HepG2 (cell line): ENCODE data around the gene AP4M1. TPM values are rescaled to one million over a fixed set of nuclear protein-coding genes. Genes with fewer than 3 reads are reported as not detected.

Source experiments
- KDM6A ChIP-seq: IDR thresholded peaks from 2 replicates; pipeline ENCODE4 v1.6.1; 2016; ENCODE audit warnings: low read depth
- MEF2D ChIP-seq: sonication (generic); formaldehyde crosslinking; IDR thresholded peaks from 2 replicates; pipeline ENCODE4 v1.5.1; 2020; ENCODE audit warnings: mild to moderate bottlenecking, missing genetic modification reagents
- MXI1 ChIP-seq: IDR thresholded peaks from 3 replicates; pipeline ENCODE4 v1.6.1; 2012; ENCODE audit warnings: low read depth, low read length, inconsistent platforms, borderline replicate concordance
- NRL ChIP-seq: sonication (generic); formaldehyde crosslinking; IDR thresholded peaks from 2 replicates; pipeline ENCODE4 v1.5.0; 2020; ENCODE audit warnings: missing genetic modification reagents, mild to moderate bottlenecking, moderate library complexity, borderline replicate concordance
- PPARG ChIP-seq: conservative IDR thresholded peaks from 2 replicates; pipeline ENCODE4 v1.6.1; 2016; ENCODE audit warnings: missing biosample characterization, missing genetic modification reagents
- SAP130 ChIP-seq: IDR thresholded peaks from 2 replicates; pipeline ENCODE4 v1.6.1; 2016; ENCODE audit warnings: low read depth
- ZBTB7A ChIP-seq: sonication (generic); formaldehyde crosslinking; IDR thresholded peaks from 2 replicates; pipeline ENCODE4 v1.8.0; 2022; ENCODE audit warnings: mild to moderate bottlenecking, missing genetic modification reagents
- ZFP90 ChIP-seq: sonication (generic); formaldehyde crosslinking; IDR thresholded peaks from 2 replicates; pipeline ENCODE4 v1.8.0; 2022; ENCODE audit warnings: missing genetic modification reagents, mild to moderate bottlenecking, inconsistent platforms, borderline replicate concordance
- ZNF326 ChIP-seq: sonication (generic); formaldehyde crosslinking; IDR thresholded peaks from 2 replicates; pipeline ENCODE4 v1.4.0; 2020; ENCODE audit warnings: missing genetic modification reagents, borderline replicate concordance
- ZNF350 ChIP-seq: sonication (generic); formaldehyde crosslinking; IDR thresholded peaks from 2 replicates; pipeline ENCODE4 v1.4.0; 2020; ENCODE audit warnings: mild to moderate bottlenecking, low read depth, missing genetic modification reagents, borderline replicate concordance
- ZNF766 ChIP-seq: sonication (generic); formaldehyde crosslinking; IDR thresholded peaks from 2 replicates; pipeline ENCODE4 v1.5.0; 2020; ENCODE audit warnings: missing genetic modification reagents, borderline replicate concordance
- ZNF772 ChIP-seq: sonication (generic); formaldehyde crosslinking; IDR thresholded peaks from 2 replicates; pipeline ENCODE4 v1.5.0; 2020; ENCODE audit warnings: mild to moderate bottlenecking, missing genetic modification reagents
- ZNF790 ChIP-seq: sonication (generic); formaldehyde crosslinking; IDR thresholded peaks from 2 replicates; pipeline ENCODE4 v1.8.0; 2022; ENCODE audit warnings: missing genetic modification reagents, mild to moderate bottlenecking, borderline replicate concordance
- polyA plus RNA-seq, 8 experiments: library from polyadenylated mRNA; depleted of rRNA in 3 of 8; stranded (reverse) in 7 of 8; unstranded in 1 of 8; fragments of >200 nt; fragmentation: Illumina TruSeq in 4 of 8; extraction: Trizol in 4 of 8; gene quantifications; 2 replicates each; pipeline versions ENCODE4 v1.2.1 to v1.2.3, GENCODE V29; 2011 to 2016; ENCODE audit warnings: low read depth in 4 of 8, missing spikeins in 1 of 8, mixed read lengths in 1 of 8; ENCODE audit not compliant: insufficient read depth in 1 of 8
- total RNA-seq, 5 experiments: library from RNA; depleted of rRNA; stranded (reverse); fragments of >200 nt; fragmentation: Illumina TruSeq; extraction: Trizol; gene quantifications; 2 replicates each; pipeline ENCODE4 v1.2.3, GENCODE V29; 2016; ENCODE audit warnings: low read depth in 1 of 5
- TF ChIP-seq, protein P1 (sequence below), 2 experiments: fragments of 450-650 bp in 1 of 2; sonication (generic) in 1 of 2; formaldehyde crosslinking in 1 of 2; IDR thresholded peaks; 2 replicates each; pipeline versions ENCODE4 v1.6.1 to v1.8.0; 2016 to 2022; ENCODE audit warnings: antibody characterized with exemption in 1 of 2, mild to moderate bottlenecking in 1 of 2, missing genetic modification reagents in 1 of 2
- TF ChIP-seq, protein P2 (sequence below): sonication (generic); formaldehyde crosslinking; IDR thresholded peaks from 2 replicates; pipeline ENCODE4 v1.9.0; 2021; ENCODE audit warnings: missing genetic modification reagents, mild to moderate bottlenecking, borderline replicate concordance
- TF ChIP-seq, protein P3 (sequence below): sonication (generic); formaldehyde crosslinking; IDR thresholded peaks from 2 replicates; pipeline ENCODE4 v1.8.0; 2022; ENCODE audit warnings: mild to moderate bottlenecking, missing genetic modification reagents, moderate library complexity

The AP4M1 gene
- total and polyA plus RNA-seq, 2 of the 13 experiments (the other 11 are each of a cell fraction or from before 2014, with no cell fraction given), result 6.3 to 9.7 TPM

DNA sequence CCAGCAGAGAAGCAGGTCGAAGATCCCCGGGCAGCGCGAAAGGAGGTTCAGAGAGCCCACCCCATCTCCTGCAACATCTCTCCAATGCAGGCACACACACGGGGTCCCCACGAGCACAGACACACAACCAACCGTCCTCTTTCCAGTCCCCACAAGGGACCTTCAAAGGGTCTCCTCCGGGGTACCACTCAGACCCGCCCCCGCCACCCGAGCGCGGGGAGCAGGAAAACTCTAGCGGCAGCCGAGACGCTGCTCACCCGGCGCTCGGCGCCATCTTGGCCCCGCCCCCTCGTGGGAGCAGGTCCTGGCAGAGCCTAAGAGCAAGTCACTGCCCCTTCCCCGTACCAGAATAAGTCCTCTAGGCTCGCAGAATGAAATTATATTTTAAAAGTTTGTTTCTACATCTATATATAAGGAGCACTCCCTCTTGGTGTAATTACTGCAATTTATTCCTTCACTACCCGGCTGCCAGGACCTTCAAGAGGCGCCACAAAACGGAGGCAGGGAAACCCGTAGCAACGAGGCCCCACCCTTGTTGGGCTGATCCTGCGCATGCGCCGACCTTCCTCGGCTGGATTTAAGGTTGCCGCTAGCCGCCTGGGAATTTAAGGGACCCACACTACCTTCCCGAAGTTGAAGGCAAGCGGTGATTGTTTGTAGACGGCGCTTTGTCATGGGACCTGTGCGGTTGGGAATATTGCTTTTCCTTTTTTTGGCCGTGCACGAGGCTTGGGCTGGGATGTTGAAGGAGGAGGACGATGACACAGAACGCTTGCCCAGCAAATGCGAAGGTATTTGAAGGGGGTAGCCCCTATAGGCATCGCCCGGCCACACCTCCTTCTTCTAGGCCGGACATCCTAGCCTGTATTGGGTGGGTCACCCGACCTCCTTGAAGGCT lies 17.9 kb downstream of the AP4M1 start, which contains the start of the genes CNPY4 and TAF6 (continued):
- TF ChIP-seq, protein P1, sequence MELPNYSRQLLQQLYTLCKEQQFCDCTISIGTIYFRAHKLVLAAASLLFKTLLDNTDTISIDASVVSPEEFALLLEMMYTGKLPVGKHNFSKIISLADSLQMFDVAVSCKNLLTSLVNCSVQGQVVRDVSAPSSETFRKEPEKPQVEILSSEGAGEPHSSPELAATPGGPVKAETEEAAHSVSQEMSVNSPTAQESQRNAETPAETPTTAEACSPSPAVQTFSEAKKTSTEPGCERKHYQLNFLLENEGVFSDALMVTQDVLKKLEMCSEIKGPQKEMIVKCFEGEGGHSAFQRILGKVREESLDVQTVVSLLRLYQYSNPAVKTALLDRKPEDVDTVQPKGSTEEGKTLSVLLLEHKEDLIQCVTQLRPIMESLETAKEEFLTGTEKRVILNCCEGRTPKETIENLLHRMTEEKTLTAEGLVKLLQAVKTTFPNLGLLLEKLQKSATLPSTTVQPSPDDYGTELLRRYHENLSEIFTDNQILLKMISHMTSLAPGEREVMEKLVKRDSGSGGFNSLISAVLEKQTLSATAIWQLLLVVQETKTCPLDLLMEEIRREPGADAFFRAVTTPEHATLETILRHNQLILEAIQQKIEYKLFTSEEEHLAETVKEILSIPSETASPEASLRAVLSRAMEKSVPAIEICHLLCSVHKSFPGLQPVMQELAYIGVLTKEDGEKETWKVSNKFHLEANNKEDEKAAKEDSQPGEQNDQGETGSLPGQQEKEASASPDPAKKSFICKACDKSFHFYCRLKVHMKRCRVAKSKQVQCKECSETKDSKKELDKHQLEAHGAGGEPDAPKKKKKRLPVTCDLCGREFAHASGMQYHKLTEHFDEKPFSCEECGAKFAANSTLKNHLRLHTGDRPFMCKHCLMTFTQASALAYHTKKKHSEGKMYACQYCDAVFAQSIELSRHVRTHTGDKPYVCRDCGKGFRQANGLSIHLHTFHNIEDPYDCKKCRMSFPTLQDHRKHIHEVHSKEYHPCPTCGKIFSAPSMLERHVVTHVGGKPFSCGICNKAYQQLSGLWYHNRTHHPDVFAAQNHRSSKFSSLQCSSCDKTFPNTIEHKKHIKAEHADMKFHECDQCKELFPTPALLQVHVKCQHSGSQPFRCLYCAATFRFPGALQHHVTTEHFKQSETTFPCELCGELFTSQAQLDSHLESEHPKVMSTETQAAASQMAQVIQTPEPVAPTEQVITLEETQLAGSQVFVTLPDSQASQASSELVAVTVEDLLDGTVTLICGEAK (IDR thresholded peaks at IDR 0.05), result no peak
- TF ChIP-seq, protein P1 (CRISPR knock-in tag; IDR thresholded peaks at IDR 0.05), result peak; percentile 84
- TF ChIP-seq SAP130 (CRISPR knock-in tag), result peak; percentile 70
- TF ChIP-seq ZNF326 (CRISPR knock-in tag), result no peak
- TF ChIP-seq ZNF350, result no peak
- no peak for TF ChIP-seq MEF2D (CRISPR knock-in tag)
- TF ChIP-seq ZNF772, result peak; percentile 62; the same call in 1 of the 2 replicates
- peak; percentile 86; the same call in 1 of the 2 replicates for TF ChIP-seq ZNF766 (CRISPR knock-in tag)
- peak; percentile 86; the same call in 1 of the 2 replicates for TF ChIP-seq ZFP90 (CRISPR knock-in tag)
- TF ChIP-seq NRL (CRISPR knock-in tag), result peak; percentile 44; the same call in 1 of the 2 replicates
- TF ChIP-seq ZBTB7A (CRISPR knock-in tag), result no peak
- TF ChIP-seq PPARG (CRISPR knock-in tag), result no peak
- TF ChIP-seq, protein P2, sequence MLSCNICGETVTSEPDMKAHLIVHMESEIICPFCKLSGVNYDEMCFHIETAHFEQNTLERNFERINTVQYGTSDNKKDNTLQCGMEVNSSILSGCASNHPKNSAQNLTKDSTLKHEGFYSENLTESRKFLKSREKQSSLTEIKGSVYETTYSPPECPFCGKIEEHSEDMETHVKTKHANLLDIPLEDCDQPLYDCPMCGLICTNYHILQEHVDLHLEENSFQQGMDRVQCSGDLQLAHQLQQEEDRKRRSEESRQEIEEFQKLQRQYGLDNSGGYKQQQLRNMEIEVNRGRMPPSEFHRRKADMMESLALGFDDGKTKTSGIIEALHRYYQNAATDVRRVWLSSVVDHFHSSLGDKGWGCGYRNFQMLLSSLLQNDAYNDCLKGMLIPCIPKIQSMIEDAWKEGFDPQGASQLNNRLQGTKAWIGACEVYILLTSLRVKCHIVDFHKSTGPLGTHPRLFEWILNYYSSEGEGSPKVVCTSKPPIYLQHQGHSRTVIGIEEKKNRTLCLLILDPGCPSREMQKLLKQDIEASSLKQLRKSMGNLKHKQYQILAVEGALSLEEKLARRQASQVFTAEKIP (CRISPR knock-in tag), result no peak
- no peak for TF ChIP-seq KDM6A (CRISPR knock-in tag)
- TF ChIP-seq MXI1, result peak; percentile 75; the same call in 1 of the 3 replicates
- TF ChIP-seq, protein P3, sequence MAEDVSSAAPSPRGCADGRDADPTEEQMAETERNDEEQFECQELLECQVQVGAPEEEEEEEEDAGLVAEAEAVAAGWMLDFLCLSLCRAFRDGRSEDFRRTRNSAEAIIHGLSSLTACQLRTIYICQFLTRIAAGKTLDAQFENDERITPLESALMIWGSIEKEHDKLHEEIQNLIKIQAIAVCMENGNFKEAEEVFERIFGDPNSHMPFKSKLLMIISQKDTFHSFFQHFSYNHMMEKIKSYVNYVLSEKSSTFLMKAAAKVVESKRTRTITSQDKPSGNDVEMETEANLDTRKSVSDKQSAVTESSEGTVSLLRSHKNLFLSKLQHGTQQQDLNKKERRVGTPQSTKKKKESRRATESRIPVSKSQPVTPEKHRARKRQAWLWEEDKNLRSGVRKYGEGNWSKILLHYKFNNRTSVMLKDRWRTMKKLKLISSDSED (CRISPR knock-in tag), result 0 out of 2 replicates have a peak, but pooled peaks have one; percentile 21
- TF ChIP-seq ZNF790, result peak; percentile 48; the same call in 1 of the 2 replicates
